DOHH2 (cell line): ENCODE data around the gene TMEM174.
A peak's percentile ranks its signal among the peaks of the same experiment; 100 is the strongest.

Source experiments
- H3F3A ChIP-seq: fragments of 200-600 bp; sonication (generic), shearing (Covaris generic); 2 replicates; pipeline ENCODE4 v1.6.0; 2016; ENCODE audit warnings: antibody characterized with exemption, mild to moderate bottlenecking; ENCODE audit not compliant: control insufficient read depth, insufficient read depth
- H3K27ac ChIP-seq: fragments of 200-600 bp; sonication (generic); 2 replicates; pipeline ENCODE4 v1.5.1; 2014; ENCODE audit warnings: low read depth, mild to moderate bottlenecking, low read length, moderate library complexity
- H3K27me3 ChIP-seq: fragments of 200-600 bp; sonication (generic); 2 replicates; pipeline ENCODE4 v1.6.1; 2014; ENCODE audit warnings: mild to moderate bottlenecking, low read length, mixed read lengths; ENCODE audit not compliant: control insufficient read depth
- H3K36me3 ChIP-seq: fragments of 200-600 bp; sonication (generic); 2 replicates; pipeline ENCODE4 v1.6.1; 2014; ENCODE audit warnings: mild to moderate bottlenecking, low read length, moderate library complexity, mixed read lengths; ENCODE audit not compliant: control insufficient read depth
- H3K4me1 ChIP-seq: fragments of 200-600 bp; sonication (generic); 2 replicates; pipeline ENCODE4 v1.6.1; 2014; ENCODE audit warnings: mild to moderate bottlenecking, low read length, mixed read lengths; ENCODE audit not compliant: control insufficient read depth
- H3K4me2 ChIP-seq: fragments of 200-600 bp; sonication (generic); 2 replicates; pipeline ENCODE4 v1.6.0; 2014; ENCODE audit warnings: mild to moderate bottlenecking, low read length, moderate library complexity
- H3K4me3 ChIP-seq: fragments of 200-600 bp; sonication (generic); 2 replicates; pipeline ENCODE4 v1.5.1; 2014; ENCODE audit warnings: mild to moderate bottlenecking, low read length, mixed read lengths
- H3K79me2 ChIP-seq: fragments of 200-600 bp; sonication (generic); 2 replicates; pipeline ENCODE4 v1.6.1; 2014; ENCODE audit warnings: mild to moderate bottlenecking, low read length, mixed read lengths; ENCODE audit not compliant: control insufficient read depth
- H3K9me2 ChIP-seq: fragments of 200-600 bp; sonication (generic); replicated peaks from 2 replicates; pipeline ENCODE4 v1.6.1; 2014; ENCODE audit warnings: mild to moderate bottlenecking, low read length, mixed read lengths; ENCODE audit not compliant: control insufficient read depth
- H3K9me3 ChIP-seq: fragments of 200-600 bp; sonication (generic); 2 replicates; pipeline ENCODE4 v1.6.1; 2014; ENCODE audit warnings: antibody characterized with exemption, low read length, mixed read lengths; ENCODE audit not compliant: control insufficient read depth, insufficient read depth
- H4K20me1 ChIP-seq: fragments of 200-600 bp; sonication (generic); 2 replicates; pipeline ENCODE4 v1.6.0; 2014; ENCODE audit warnings: low read depth, mild to moderate bottlenecking, antibody characterized with exemption, low read length, moderate library complexity; ENCODE audit not compliant: control insufficient read depth, insufficient read depth
- CTCF ChIP-seq: fragments of 200-600 bp; sonication (generic); IDR thresholded peaks from one replicate; pipeline ENCODE4 v1.5.1; 2014; ENCODE audit warnings: antibody characterized with exemption, mild to moderate bottlenecking, low read depth, low read length; ENCODE audit not compliant: poor library complexity, severe bottlenecking
- EZH2phosphoT487 ChIP-seq: fragments of 200-600 bp; sonication (generic); IDR thresholded peaks from 2 replicates; pipeline ENCODE4 v1.6.1; 2017; ENCODE audit warnings: borderline replicate concordance, mild to moderate bottlenecking, antibody characterized with exemption, low read length, moderate library complexity, mixed read lengths

The TMEM174 gene

GRCh38 chr5:73160239-73160671 is 12.7 kb upstream of the TMEM174 start:
- Histone ChIP-seq H3K27ac (peak overlapping the region; percentile 97), H3K4me3 (peak overlapping the region; percentile 71), H3F3A (peaks cover 35% of the 10 kb centered on the region), H3K4me2 (peak overlapping the region; percentile 93), H3K79me2 (no peaks in the 10 kb centered on the region), H3K27me3 (no peaks in the 10 kb centered on the region), H4K20me1 (no peaks in the 10 kb centered on the region), H3K9me2 (no peaks in the 10 kb centered on the region), H3K9me3 (no peaks in the 10 kb centered on the region), H3K36me3 (no peaks in the 10 kb centered on the region), H3K4me1 (peaks cover 96% of the 10 kb centered on the region)
- TF ChIP-seq CTCF (no peak), EZH2phosphoT487 (no peak)

GRCh38 chr5:73170522-73170921 is 2.5 kb upstream of the TMEM174 start:
- no peaks in the 10 kb centered on the region for H3K27me3 ChIP-seq
- H3K79me2 ChIP-seq, result no peaks in the 10 kb centered on the region
- no peaks in the 10 kb centered on the region for H3K9me2 ChIP-seq
- H3K4me2 ChIP-seq, result peak overlapping the region; percentile 29
- H3K36me3 ChIP-seq, result no peaks in the 10 kb centered on the region
- peak; percentile 90 for TF ChIP-seq CTCF
- no peak for TF ChIP-seq EZH2phosphoT487
- H3F3A ChIP-seq, result no peaks in the 10 kb centered on the region
- peaks cover 3% of the 10 kb centered on the region; the same call in 1 of the 2 replicates for H3K9me3 ChIP-seq
- peaks cover 42% of the 10 kb centered on the region for H3K4me1 ChIP-seq
- H4K20me1 ChIP-seq, result no peaks in the 10 kb centered on the region
- no peak overlapping the region for H3K27ac ChIP-seq
- H3K4me3 ChIP-seq, result no peak overlapping the region

GRCh38 chr5:73171495-73171894 is 1.5 kb upstream of the TMEM174 start:
- peaks cover 32% of the 10 kb centered on the region for H3K4me1 ChIP-seq
- no peaks in the 10 kb centered on the region for H3K36me3 ChIP-seq
- no peak overlapping the region for H3K4me2 ChIP-seq
- no peaks in the 10 kb centered on the region for H4K20me1 ChIP-seq
- H3K4me3 ChIP-seq, result no peak overlapping the region
- no peaks in the 10 kb centered on the region for H3K79me2 ChIP-seq
- H3K9me3 ChIP-seq, result peaks cover 3% of the 10 kb centered on the region; the same call in 1 of the 2 replicates
- no peak overlapping the region for H3K27ac ChIP-seq
- no peaks in the 10 kb centered on the region for H3F3A ChIP-seq
- H3K27me3 ChIP-seq, result no peaks in the 10 kb centered on the region
- no peak for TF ChIP-seq EZH2phosphoT487
- TF ChIP-seq CTCF, result no peak
- H3K9me2 ChIP-seq, result no peaks in the 10 kb centered on the region
